MCF 10A (cell line): ENCODE data around the gene TNNT2. TPM values are rescaled to one million over a fixed set of nuclear protein-coding genes. Genes with fewer than 3 reads are reported as not detected.

Experiments used
- BruUV-seq: library from RNA; stranded (reverse); fragments of 400-500 nt; replicated peaks from 2 replicates; lab custom pipeline; 2021; lab: Mats Ljungman, UMichigan
- CTCF ChIA-PET: fragments of 300-600 bp; sonication (Branson Sonifier 250); formaldehyde crosslinking; extraction: SDS; loops from one replicate; lab custom pipeline; 2021; ENCODE audit warnings: antibody characterized with exemption, inconsistent platforms; lab: Yijun Ruan, JAX
- POLR2A ChIA-PET: fragments of 300-600, 350-650 bp; sonication (Branson Sonifier 250); formaldehyde crosslinking; extraction: SDS; loops from one replicate; lab custom pipeline; 2020; ENCODE audit warnings: antibody characterized with exemption, inconsistent platforms; lab: Yijun Ruan, JAX
- DNase-seq: peaks from one replicate; pipeline ENCODE4 v3.0.0-alpha.2; 2018; ENCODE audit not compliant: unreplicated experiment
- H3K27ac Mint-ChIP-seq: one replicate; pipeline ENCODE4 v1.8.0; 2022; ENCODE audit warnings: mild to moderate bottlenecking, low read depth, mixed read lengths; ENCODE audit not compliant: unreplicated experiment
- H3K27me3 Mint-ChIP-seq: one replicate; pipeline ENCODE4 v1.8.0; 2022; ENCODE audit warnings: mixed read lengths; ENCODE audit not compliant: insufficient read depth, unreplicated experiment
- H3K36me3 Mint-ChIP-seq: one replicate; pipeline ENCODE4 v1.8.0; 2022; ENCODE audit warnings: mild to moderate bottlenecking, moderate library complexity, mixed read lengths; ENCODE audit not compliant: insufficient read depth, unreplicated experiment
- H3K4me1 Mint-ChIP-seq: one replicate; pipeline ENCODE4 v1.8.0; 2022; ENCODE audit warnings: mixed read lengths; ENCODE audit not compliant: insufficient read depth, unreplicated experiment
- H3K4me3 Mint-ChIP-seq: one replicate; pipeline ENCODE4 v1.8.0; 2022; ENCODE audit warnings: mild to moderate bottlenecking, moderate library complexity, mixed read lengths; ENCODE audit not compliant: unreplicated experiment
- H3K9me3 Mint-ChIP-seq: one replicate; pipeline ENCODE4 v1.8.0; 2022; ENCODE audit warnings: mixed read lengths; ENCODE audit not compliant: unreplicated experiment
- CTCF ChIP-seq: fragments of 200-600 bp; IDR thresholded peaks from one replicate; pipeline ENCODE4 v1.8.0; 2022; ENCODE audit warnings: antibody characterized with exemption, mild to moderate bottlenecking; ENCODE audit not compliant: unreplicated experiment
- intact Hi-C: fragments of 100-400 bp; cut with micrococcal nuclease; formaldehyde crosslinking; loops from 2 replicates; pipeline ENCODE4 v1.14.1; 2022
- total RNA-seq: library from RNA; stranded (reverse); gene quantifications from 2 replicates; pipeline ENCODE4 v1.2.3, GENCODE V29; 2022

The TNNT2 gene
- total RNA-seq, 1 experiment from 2014 or later, result 0.37 TPM

DNA sequence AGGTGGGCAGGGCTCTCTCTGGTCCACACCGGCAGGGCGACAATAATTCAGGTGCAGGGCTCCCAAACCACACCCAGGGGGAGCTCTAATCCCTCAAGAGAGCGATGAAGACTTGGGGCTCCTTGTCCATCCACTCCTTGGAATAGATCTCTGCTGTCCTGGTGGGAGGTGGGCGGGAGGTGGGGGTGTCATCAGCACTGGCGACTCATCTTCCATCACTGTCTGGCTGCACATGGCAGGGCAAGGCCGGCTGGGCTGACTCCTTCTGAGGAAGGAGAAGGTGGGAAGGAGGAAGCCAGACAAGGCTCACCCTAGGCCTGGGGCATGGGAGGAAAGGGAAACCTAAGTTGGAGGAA, 29.3 kb downstream of the TNNT2 start:
- intact Hi-C loops, result loop anchor here (1.0 kb wide), 1 partner anchor 60 kb away; no protein-coding TSS in a partner anchor
- BruUV-seq, result no TSS peak
- TF ChIP-seq CTCF, result peak; percentile 92
- Mint-ChIP-seq H3K27me3 (peaks cover 10% of the 10 kb centered on the region), H3K4me3 (no peak overlapping the region), H3K36me3 (peaks cover 6% of the 10 kb centered on the region), H3K9me3 (no peaks in the 10 kb centered on the region), H3K4me1 (peaks cover 24% of the 10 kb centered on the region), H3K27ac (no peak overlapping the region)
- peak; percentile 92 for DNase-seq
- ChIA-PET POLR2A (interaction anchor here (0.7 to 10.7 kb wide), 6 partner anchors 12 to 194 kb away, joined by 3 to 146 read pairs (median 16); partner anchors contain the start of gene TMEM9), CTCF (interaction anchor here (0.7 to 7.7 kb wide), 22 partner anchors 10 to 230 kb away, joined by 3 to 445 read pairs (median 10); no protein-coding TSS in a partner anchor)

DNA sequence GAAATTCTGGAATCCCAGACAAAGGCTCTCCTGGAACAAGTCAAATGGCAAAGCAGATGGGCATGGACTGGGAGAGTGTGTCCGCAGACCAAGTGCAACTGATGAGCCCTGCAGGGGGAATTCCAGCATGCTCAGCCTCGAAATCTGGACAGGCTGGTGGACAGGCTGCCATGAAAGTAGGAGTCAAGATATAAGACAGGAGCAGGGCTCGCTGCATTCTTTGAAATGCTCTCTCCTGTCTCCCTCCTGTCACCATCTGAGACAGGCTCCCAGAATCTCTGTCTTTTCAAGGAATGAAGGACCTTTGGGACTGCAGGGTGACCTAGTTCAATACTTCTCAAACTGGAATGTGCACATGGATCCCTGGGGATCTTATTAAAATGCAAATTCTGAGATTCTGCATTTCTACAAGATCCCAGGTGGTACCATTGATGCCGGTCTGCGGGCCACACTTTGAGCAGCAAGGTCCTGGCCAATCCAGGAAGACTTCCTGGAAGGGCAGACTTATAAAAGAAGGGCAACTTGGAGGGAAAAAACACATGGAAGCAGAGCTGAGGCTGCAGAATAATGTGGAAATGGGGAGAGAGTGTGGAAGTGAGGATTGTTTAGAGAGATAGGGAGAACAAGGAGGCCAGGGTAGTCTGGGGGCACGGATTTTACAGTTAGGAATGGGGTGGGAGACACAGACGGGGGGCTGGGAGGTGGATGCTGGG, 29.8 kb downstream of the TNNT2 start:
- intact Hi-C loops, result loop anchor here (1.0 kb wide), 1 partner anchor 61 kb away; no protein-coding TSS in a partner anchor
- no peak overlapping the region for H3K4me3 Mint-ChIP-seq
- no peak for DNase-seq
- ChIA-PET POLR2A (interaction anchor here (0.6 to 10.7 kb wide), 14 partner anchors 11 to 193 kb away, joined by 3 to 146 read pairs (median 7); partner anchors contain the start of gene TMEM9), CTCF (interaction anchor here (0.6 to 7.7 kb wide), 38 partner anchors 9 to 198 kb away, joined by 3 to 445 read pairs (median 5); no protein-coding TSS in a partner anchor)
- no TSS peak for BruUV-seq
- TF ChIP-seq CTCF, result no peak
- H3K9me3 Mint-ChIP-seq, result no peaks in the 10 kb centered on the region
- H3K27me3 Mint-ChIP-seq, result peaks cover 10% of the 10 kb centered on the region
- peaks cover 21% of the 10 kb centered on the region for H3K4me1 Mint-ChIP-seq
- H3K36me3 Mint-ChIP-seq, result peaks cover 6% of the 10 kb centered on the region
- no peak overlapping the region for H3K27ac Mint-ChIP-seq

DNA sequence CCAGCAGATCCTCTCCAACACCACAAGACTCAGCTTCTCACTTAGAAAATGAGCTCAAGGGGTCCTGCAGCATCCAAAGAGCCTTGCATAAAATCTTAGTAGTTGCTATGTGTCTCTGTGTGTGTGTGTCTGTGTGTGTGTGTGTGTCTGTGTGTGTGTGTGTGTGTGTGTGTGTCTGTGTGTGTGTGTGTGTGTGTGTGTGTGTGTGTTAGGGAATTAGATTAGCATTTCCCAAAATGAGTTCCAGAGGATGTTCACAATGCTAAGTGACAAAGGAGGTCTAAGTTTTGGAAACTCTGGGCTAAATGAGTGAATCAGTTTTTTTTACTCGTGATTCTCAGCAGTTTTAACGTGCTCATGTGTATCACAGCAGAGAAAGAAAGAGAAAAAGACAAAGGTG, 30.5 kb downstream of the TNNT2 start:
- Mint-ChIP-seq H3K27ac (no peak overlapping the region), H3K27me3 (peaks cover 10% of the 10 kb centered on the region), H3K36me3 (peaks cover 6% of the 10 kb centered on the region), H3K4me3 (no peak overlapping the region), H3K9me3 (no peaks in the 10 kb centered on the region), H3K4me1 (peaks cover 21% of the 10 kb centered on the region)
- CTCF ChIA-PET, result interaction anchor here (0.6 to 7.7 kb wide), 36 partner anchors 9 to 1736 kb away, joined by 3 to 445 read pairs (median 5); no protein-coding TSS in a partner anchor
- TF ChIP-seq CTCF, result no peak
- intact Hi-C loops, result loop anchor here (1.0 kb wide), 5 partner anchors 14 to 93 kb away; no protein-coding TSS in a partner anchor
- POLR2A ChIA-PET, result interaction anchor here (0.6 to 10.7 kb wide), 17 partner anchors 11 to 95 kb away, joined by 3 to 146 read pairs (median 6); no protein-coding TSS in a partner anchor
- BruUV-seq, result no TSS peak
- no peak for DNase-seq
